H9 (cell line): ENCODE measurements around the gene PDE4B. TPM values are rescaled to one million over a fixed set of nuclear protein-coding genes. Genes with fewer than 3 reads are reported as not detected.
A peak's percentile ranks its signal among the peaks of the same experiment; 100 is the strongest.

Experiments
- DNase-seq: peaks from one replicate; pipeline ENCODE4 v3.0.0-alpha.2; 2017
- H2AFZ ChIP-seq: one replicate; pipeline ENCODE4 v1.6.1; 2013; ENCODE audit warnings: mild to moderate bottlenecking, low read length, control low read depth, moderate library complexity
- H2AK5ac ChIP-seq: 2 replicates; pipeline ENCODE4 v1.6.1; 2013; ENCODE audit warnings: low read length, control low read depth, mixed read lengths; ENCODE audit not compliant: insufficient read length
- H2BK120ac ChIP-seq: one replicate; pipeline ENCODE4 v1.6.1; 2013; ENCODE audit warnings: low read depth, mild to moderate bottlenecking, low read length, control low read depth, inconsistent platforms; ENCODE audit not compliant: poor library complexity, severe bottlenecking
- H2BK12ac ChIP-seq: 2 replicates; pipeline ENCODE4 v1.6.1; 2013; ENCODE audit warnings: low read length, control low read depth, mixed read lengths, low read depth; ENCODE audit not compliant: insufficient read length
- H2BK15ac ChIP-seq: 2 replicates; pipeline ENCODE4 v1.6.1; 2013; ENCODE audit warnings: low read depth, low read length, control low read depth
- H2BK20ac ChIP-seq: one replicate; pipeline ENCODE4 v1.6.1; 2013; ENCODE audit warnings: low read depth, mild to moderate bottlenecking, low read length, control low read depth, inconsistent platforms; ENCODE audit not compliant: poor library complexity, severe bottlenecking
- H2BK5ac ChIP-seq: 2 replicates; pipeline ENCODE4 v1.6.1; 2013; ENCODE audit warnings: low read length, control low read depth, mixed read lengths; ENCODE audit not compliant: insufficient read length
- H3K14ac ChIP-seq: 2 replicates; pipeline ENCODE4 v1.6.1; 2013; ENCODE audit warnings: low read length, control low read depth; ENCODE audit not compliant: insufficient read depth
- H3K18ac ChIP-seq: 2 replicates; pipeline ENCODE4 v1.6.1; 2013; ENCODE audit warnings: low read depth, mild to moderate bottlenecking, mixed read lengths, low read length, control low read depth; ENCODE audit not compliant: insufficient read length
- H3K23ac ChIP-seq: 2 replicates; pipeline ENCODE4 v1.6.1; 2013; ENCODE audit warnings: low read length, control low read depth, mixed read lengths, low read depth; ENCODE audit not compliant: insufficient read length
- H3K23me2 ChIP-seq: 2 replicates; pipeline ENCODE4 v1.6.1; 2013; ENCODE audit warnings: low read depth, mild to moderate bottlenecking, mixed read lengths, low read length, control low read depth; ENCODE audit not compliant: insufficient read length, poor library complexity, severe bottlenecking
- H3K27ac ChIP-seq: 2 replicates; pipeline ENCODE4 v1.5.1; 2013; ENCODE audit warnings: low read length, control low read depth, mixed read lengths, low read depth; ENCODE audit not compliant: insufficient read length
- H3K27me3 ChIP-seq: 2 replicates; pipeline ENCODE4 v1.6.1; 2013; ENCODE audit warnings: low read length, control low read depth, inconsistent platforms; ENCODE audit not compliant: insufficient read depth
- H3K4ac ChIP-seq: 2 replicates; pipeline ENCODE4 v1.6.1; 2013; ENCODE audit warnings: low read depth, mild to moderate bottlenecking, control low read depth, inconsistent platforms, low read length, moderate library complexity
- H3K4me1 ChIP-seq: 2 replicates; pipeline ENCODE4 v1.6.1; 2013; ENCODE audit warnings: low read length, control low read depth, inconsistent platforms; ENCODE audit not compliant: insufficient read depth
- H3K4me2 ChIP-seq: 2 replicates; pipeline ENCODE4 v1.6.1; 2013; ENCODE audit warnings: low read length, control low read depth, mixed read lengths; ENCODE audit not compliant: insufficient read length, insufficient read depth
- H3K56ac ChIP-seq: 2 replicates; pipeline ENCODE4 v1.6.1; 2013; ENCODE audit warnings: low read depth, mild to moderate bottlenecking, mixed read lengths, low read length, control low read depth; ENCODE audit not compliant: insufficient read length
- H3K79me1 ChIP-seq: 2 replicates; pipeline ENCODE4 v1.6.1; 2013; ENCODE audit warnings: low read depth, mild to moderate bottlenecking, moderate library complexity, low read length, control low read depth, inconsistent platforms; ENCODE audit not compliant: insufficient read depth, poor library complexity, severe bottlenecking
- H3K79me2 ChIP-seq: 2 replicates; pipeline ENCODE4 v1.6.1; 2013; ENCODE audit warnings: low read length, control low read depth, inconsistent platforms; ENCODE audit not compliant: insufficient read depth
- H3K9ac ChIP-seq: 2 replicates; pipeline ENCODE4 v1.6.1; 2013; ENCODE audit warnings: low read length, control low read depth, mixed read lengths; ENCODE audit not compliant: insufficient read length; ENCODE audit errors: extremely low read depth
- H3K9me3 ChIP-seq: one replicate; pipeline ENCODE4 v1.6.1; 2013; ENCODE audit warnings: low read depth, low read length, inconsistent platforms; ENCODE audit not compliant: control insufficient read depth
- H3T11ph ChIP-seq: one replicate; pipeline ENCODE4 v1.6.1; 2013; ENCODE audit warnings: mild to moderate bottlenecking, low read length, control low read depth, inconsistent platforms
- H4K20me1 ChIP-seq: one replicate; pipeline ENCODE4 v1.6.1; 2013; ENCODE audit not compliant: control insufficient read depth, insufficient read length, insufficient read depth
- H4K5ac ChIP-seq: 2 replicates; pipeline ENCODE4 v1.6.1; 2013; ENCODE audit warnings: low read depth, mild to moderate bottlenecking, mixed read lengths, low read length, control low read depth; ENCODE audit not compliant: insufficient read length
- H4K8ac ChIP-seq: replicated peaks from 2 replicates; pipeline ENCODE4 v1.6.1; 2013; ENCODE audit warnings: low read length, control low read depth, mixed read lengths, low read depth; ENCODE audit not compliant: insufficient read length
- H4K91ac ChIP-seq: 2 replicates; pipeline ENCODE4 v1.6.1; 2013; ENCODE audit warnings: low read depth, mild to moderate bottlenecking, moderate library complexity, mixed read lengths, low read length, control low read depth; ENCODE audit not compliant: insufficient read length
- H3K27ac Mint-ChIP-seq, 3 experiments: 2 replicates in 2 of 3; 3 replicates in 1 of 3; pipeline ENCODE4 v1.8.0; 2020 to 2021; ENCODE audit warnings: mixed read lengths in 3 of 3, mild to moderate bottlenecking in 1 of 3, moderate library complexity in 1 of 3
- H3K27me3 Mint-ChIP-seq: 2 replicates; pipeline ENCODE4 v1.8.0; 2021; ENCODE audit warnings: low read depth, mild to moderate bottlenecking, moderate library complexity, mixed read lengths
- H3K36me3 Mint-ChIP-seq, 3 experiments: 2 replicates in 2 of 3; 3 replicates in 1 of 3; pipeline ENCODE4 v1.8.0; 2020 to 2021; ENCODE audit warnings: low read depth in 3 of 3, mixed read lengths in 3 of 3; ENCODE audit not compliant: insufficient read depth in 1 of 3
- H3K4me1 Mint-ChIP-seq, 2 experiments: 2 replicates each; pipeline ENCODE4 v1.8.0; 2020; ENCODE audit warnings: mixed read lengths in 2 of 2
- H3K4me3 Mint-ChIP-seq, 2 experiments: 2 replicates in 1 of 2; 3 replicates in 1 of 2; pipeline ENCODE4 v1.8.0; 2020 to 2021; ENCODE audit warnings: mild to moderate bottlenecking in 2 of 2, mixed read lengths in 2 of 2, moderate library complexity in 1 of 2
- H3K9me3 Mint-ChIP-seq, 2 experiments: 2 replicates in 1 of 2; 3 replicates in 1 of 2; pipeline ENCODE4 v1.8.0; 2020; ENCODE audit warnings: mild to moderate bottlenecking in 2 of 2, mixed read lengths in 2 of 2, moderate library complexity in 1 of 2
- WGBS: extraction: QIAGEN DNeasy Blood & Tissue Kit; methylation state at CpG from one replicate; pipeline ENCODE4 v1.1.7; 2013; ENCODE audit warnings: missing lambda C conversion rate, low lambda C conversion rate, mixed read lengths; ENCODE audit not compliant: insufficient read length; ENCODE audit errors: extremely low coverage; 5-methylcytosine and 5-hydroxymethylcytosine counted together
- total RNA-seq: library from RNA; stranded (reverse); gene quantifications from 2 replicates; pipeline ENCODE4 v1.2.1, GENCODE V29; 2021
- TF ChIP-seq, protein P1 (sequence below): fragments of 200-600 bp; sonication (generic); conservative IDR thresholded peaks from 3 replicates; pipeline ENCODE4 v1.8.0; 2021; ENCODE audit warnings: antibody characterized with exemption, mild to moderate bottlenecking

Gene PDE4B
- total RNA-seq, 1 experiment from 2014 or later: 19.8 TPM

DNA sequence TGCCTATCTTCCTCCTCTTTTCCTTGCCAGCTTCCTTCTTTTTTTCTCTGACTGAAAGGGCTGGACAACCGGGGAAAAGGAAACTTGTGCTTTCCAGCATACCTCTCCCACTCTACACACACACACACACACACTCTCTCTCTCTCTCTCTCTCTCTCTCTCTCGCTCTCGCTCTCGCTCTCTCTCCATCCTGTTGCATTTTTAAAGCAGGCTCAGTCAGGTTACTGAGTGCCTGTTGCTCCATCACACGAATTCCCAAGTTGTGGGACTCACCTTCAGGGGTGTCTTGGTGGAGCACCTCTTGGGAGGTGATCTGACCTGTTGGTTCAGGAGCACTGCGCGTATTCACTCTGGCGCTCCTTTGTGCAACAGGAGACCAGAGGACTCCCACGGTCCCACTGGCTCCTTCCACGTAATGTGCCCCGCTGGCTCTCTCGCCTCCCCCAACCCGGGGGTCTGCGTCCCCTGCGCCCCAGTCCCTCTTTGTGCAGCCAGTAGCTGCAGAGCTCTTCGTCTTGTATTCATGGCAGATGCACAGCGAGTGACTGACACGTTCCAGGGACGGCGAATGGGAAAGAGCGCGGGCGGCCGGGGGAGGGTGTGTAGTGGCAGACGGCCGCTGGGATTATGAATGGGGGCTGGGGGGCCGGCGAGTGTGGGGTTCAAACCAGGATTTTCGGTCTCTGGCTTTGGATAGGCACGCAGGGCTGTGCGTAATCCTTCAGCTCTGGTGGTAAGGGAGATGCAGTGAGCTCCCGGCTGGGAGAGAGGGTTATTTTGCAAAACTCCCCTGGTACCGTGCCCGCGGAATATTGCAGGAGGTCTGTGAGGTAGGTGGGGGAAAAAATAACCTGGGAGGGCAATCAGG, 660 bp upstream of the PDE4B start:
- Histone ChIP-seq H3K23me2 (peaks cover 15% of the 10 kb centered on the region), H3K4me1 (no peaks in the 10 kb centered on the region), H2BK120ac (no peak overlapping the region), H3K18ac (no peak overlapping the region), H2BK15ac (no peak overlapping the region), H3K56ac (no peak overlapping the region), H4K20me1 (no peaks in the 10 kb centered on the region), H3K4ac (no peak overlapping the region), H3T11ph (no peak overlapping the region), H2BK20ac (no peak overlapping the region), H2BK5ac (no peak overlapping the region), H4K8ac (no peak overlapping the region), H2AK5ac (no peak overlapping the region), H4K5ac (no peak overlapping the region), H3K9me3 (no peaks in the 10 kb centered on the region), H3K79me1 (no peaks in the 10 kb centered on the region), H3K27ac (no peak overlapping the region), H2AFZ (no peak overlapping the region), H4K91ac (no peak overlapping the region), H3K4me2 (peak overlapping the region; percentile 92), H3K27me3 (peaks cover 27% of the 10 kb centered on the region), H3K9ac (no peak overlapping the region), H3K23ac (no peak overlapping the region), H2BK12ac (no peak overlapping the region), H3K79me2 (no peaks in the 10 kb centered on the region), H3K14ac (no peak overlapping the region)
- H3K36me3 Mint-ChIP-seq: no peaks in the 10 kb centered on the region
- no CpG with 5 or more reads among the region's 35 CpGs for WGBS
- TF ChIP-seq, protein P1, sequence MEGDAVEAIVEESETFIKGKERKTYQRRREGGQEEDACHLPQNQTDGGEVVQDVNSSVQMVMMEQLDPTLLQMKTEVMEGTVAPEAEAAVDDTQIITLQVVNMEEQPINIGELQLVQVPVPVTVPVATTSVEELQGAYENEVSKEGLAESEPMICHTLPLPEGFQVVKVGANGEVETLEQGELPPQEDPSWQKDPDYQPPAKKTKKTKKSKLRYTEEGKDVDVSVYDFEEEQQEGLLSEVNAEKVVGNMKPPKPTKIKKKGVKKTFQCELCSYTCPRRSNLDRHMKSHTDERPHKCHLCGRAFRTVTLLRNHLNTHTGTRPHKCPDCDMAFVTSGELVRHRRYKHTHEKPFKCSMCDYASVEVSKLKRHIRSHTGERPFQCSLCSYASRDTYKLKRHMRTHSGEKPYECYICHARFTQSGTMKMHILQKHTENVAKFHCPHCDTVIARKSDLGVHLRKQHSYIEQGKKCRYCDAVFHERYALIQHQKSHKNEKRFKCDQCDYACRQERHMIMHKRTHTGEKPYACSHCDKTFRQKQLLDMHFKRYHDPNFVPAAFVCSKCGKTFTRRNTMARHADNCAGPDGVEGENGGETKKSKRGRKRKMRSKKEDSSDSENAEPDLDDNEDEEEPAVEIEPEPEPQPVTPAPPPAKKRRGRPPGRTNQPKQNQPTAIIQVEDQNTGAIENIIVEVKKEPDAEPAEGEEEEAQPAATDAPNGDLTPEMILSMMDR: no peak
- H3K9me3 Mint-ChIP-seq: peaks cover 5 to 7% of the 10 kb centered on the region in 2 experiments; a peak in 4 of 5 replicates
- no peak overlapping the region for H3K27ac Mint-ChIP-seq
- peaks cover 14 to 15% of the 10 kb centered on the region in 2 experiments for H3K4me1 Mint-ChIP-seq
- H3K4me3 Mint-ChIP-seq: peak overlapping the region; percentile 69 to 86
- H3K27me3 Mint-ChIP-seq: peaks cover 78% of the 10 kb centered on the region
- DNase-seq: peak; percentile 38
